Activated naive CD8-positive, alpha-beta T cell treated with anti-CD3 and anti-CD28 coated beads, Interleukin-2, amount 50 U/mL, for 16 hours (primary cell): ENCODE measurements around the gene RAD51B.

Experiments
- DNase-seq: peaks from one replicate; pipeline ENCODE4 v3.0.0-alpha.2; 2020; ENCODE audit warnings: low read depth, low spot score

RAD51B gene

DNA sequence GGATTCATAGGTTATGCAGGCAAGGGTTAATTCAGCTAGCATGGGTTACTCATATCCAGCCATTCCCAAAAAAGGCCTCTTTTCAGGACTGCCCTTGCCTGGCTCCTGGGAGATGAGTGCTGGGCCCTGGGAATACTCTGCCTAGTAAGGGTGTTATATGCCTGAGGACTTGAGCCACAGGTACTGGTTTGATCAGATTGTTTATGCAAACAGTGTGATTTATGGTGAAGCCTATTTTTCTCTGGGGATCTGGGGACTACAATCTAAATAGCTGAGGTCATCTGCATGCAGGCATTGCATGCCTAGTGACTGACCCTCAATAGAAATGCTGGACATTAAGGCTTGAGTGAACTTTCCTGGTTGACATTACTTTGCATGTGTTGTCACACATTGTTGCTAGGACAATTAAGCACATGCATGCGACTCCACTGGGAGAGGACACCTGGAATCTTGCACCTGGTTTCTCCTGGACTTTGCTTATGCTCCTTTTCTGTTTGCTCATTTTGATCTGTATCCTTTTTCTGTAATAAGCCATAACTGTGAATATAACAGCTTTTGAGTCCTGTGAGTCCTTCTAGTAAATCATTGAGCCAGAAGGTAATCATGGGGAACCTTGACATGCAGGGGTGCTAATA lies 73.0 kb downstream of the RAD51B start:
- no peak for DNase-seq

DNA sequence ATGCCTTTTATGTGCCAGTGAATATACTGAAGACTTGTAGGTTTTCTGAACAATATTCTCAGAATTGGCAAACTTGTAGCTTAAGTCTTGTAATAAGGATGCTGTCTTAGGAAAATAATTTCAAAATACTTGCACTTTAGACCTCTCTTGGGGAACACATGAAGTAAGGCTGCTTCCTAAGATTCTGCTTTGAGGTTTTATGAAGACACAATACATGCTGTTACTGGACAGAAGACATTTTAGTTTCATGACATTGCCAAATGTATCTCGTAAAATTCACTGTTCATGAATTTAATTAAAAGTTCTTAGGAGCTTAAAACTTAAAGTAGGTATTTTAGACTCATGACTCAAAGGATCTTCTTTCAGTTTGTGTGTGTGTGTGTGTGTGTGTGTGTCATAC lies 80.7 kb downstream of the RAD51B start:
- no peak for DNase-seq

- DNase-seq, result no peak
These were observed 88.6 kb downstream of the RAD51B start for GRCh38 chr14:67908052-67908754.

GRCh38 chr14:67911562-67911961 lies 92.0 kb downstream of the RAD51B start:
- no peak for DNase-seq

- DNase-seq, result no peak
These were observed 96.9 kb downstream of the RAD51B start for GRCh38 chr14:67916430-67916829.

DNA sequence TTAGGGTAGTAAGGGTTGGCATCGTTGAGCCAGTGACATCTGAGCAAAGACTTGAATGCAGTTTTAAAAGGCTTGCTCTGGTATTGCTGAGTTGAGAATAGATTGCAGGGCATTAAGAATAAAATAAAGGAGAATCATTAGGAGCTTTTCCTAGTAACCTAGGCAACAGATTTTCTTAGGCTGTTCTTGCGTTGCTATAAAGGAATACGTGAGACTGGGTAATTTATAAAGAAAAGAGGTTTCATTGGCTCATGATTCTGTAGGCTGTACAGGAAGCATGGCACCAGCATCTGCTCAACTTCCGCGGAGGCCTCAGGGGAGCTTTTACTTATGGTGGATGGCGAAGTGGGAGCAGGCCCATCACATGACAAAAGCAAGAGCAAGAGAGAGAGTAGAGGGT lies 97.4 kb downstream of the RAD51B start:
- DNase-seq, result no peak

- no peak for DNase-seq
These were observed 99.3 kb downstream of the RAD51B start for GRCh38 chr14:67918838-67919237.

DNA sequence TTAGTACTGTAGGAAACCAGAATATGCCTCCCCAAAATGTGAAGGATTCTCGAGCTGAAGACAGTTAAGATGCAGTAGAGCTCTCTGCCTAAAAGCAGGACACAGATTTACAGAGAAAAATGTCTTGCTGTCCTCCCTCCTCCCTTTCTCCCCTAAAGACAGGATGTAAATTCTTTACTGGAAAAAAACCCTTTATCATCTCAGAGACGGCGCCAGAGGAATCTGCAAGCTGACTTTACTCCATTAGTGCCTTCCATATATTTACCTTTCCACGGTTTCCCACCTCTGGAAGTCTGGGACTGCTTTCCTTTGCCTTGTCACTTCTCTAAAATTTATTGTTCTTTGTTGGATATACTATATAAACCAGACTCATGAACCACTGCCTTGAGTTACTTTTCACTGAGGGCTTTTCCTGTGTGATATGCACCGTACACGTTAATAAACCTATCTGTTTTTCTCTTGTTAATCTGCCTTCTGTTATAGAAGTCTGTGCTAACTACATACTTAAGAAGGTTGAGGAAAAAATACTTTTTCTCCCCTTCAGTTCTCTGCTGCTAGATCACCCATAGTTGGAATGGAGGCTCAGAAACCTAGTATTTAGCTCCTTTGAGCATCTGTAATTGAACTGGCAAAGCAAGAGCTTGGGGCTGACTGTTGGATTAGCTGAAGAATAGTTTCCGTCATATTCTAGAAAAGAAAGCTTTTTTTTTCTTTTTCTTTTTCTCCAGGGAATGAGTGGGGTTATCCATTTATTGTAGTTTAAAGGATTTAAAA lies 99.9 kb downstream of the RAD51B start:
- no peak for DNase-seq

- no peak for DNase-seq
These were observed 107.2 kb downstream of the RAD51B start for GRCh38 chr14:67926821-67927220.

- DNase-seq, result no peak
These were observed 107.7 kb downstream of the RAD51B start for GRCh38 chr14:67927244-67927643.

- no peak for DNase-seq
These were observed 108.8 kb downstream of the RAD51B start for GRCh38 chr14:67928375-67928774.

GRCh38 chr14:67932708-67933246 lies 113.2 kb downstream of the RAD51B start:
- DNase-seq, result no peak

- no peak for DNase-seq
These were observed 113.7 kb downstream of the RAD51B start for GRCh38 chr14:67933266-67933665.

GRCh38 chr14:67934087-67934486 lies 114.5 kb downstream of the RAD51B start:
- DNase-seq, result no peak

- no peak for DNase-seq
These were observed 115.3 kb downstream of the RAD51B start for GRCh38 chr14:67934862-67935261.

- DNase-seq, result no peak
These were observed 115.8 kb downstream of the RAD51B start for GRCh38 chr14:67935371-67935770.

- DNase-seq, result no peak
These were observed 118.5 kb downstream of the RAD51B start for GRCh38 chr14:67938071-67938470.

DNA sequence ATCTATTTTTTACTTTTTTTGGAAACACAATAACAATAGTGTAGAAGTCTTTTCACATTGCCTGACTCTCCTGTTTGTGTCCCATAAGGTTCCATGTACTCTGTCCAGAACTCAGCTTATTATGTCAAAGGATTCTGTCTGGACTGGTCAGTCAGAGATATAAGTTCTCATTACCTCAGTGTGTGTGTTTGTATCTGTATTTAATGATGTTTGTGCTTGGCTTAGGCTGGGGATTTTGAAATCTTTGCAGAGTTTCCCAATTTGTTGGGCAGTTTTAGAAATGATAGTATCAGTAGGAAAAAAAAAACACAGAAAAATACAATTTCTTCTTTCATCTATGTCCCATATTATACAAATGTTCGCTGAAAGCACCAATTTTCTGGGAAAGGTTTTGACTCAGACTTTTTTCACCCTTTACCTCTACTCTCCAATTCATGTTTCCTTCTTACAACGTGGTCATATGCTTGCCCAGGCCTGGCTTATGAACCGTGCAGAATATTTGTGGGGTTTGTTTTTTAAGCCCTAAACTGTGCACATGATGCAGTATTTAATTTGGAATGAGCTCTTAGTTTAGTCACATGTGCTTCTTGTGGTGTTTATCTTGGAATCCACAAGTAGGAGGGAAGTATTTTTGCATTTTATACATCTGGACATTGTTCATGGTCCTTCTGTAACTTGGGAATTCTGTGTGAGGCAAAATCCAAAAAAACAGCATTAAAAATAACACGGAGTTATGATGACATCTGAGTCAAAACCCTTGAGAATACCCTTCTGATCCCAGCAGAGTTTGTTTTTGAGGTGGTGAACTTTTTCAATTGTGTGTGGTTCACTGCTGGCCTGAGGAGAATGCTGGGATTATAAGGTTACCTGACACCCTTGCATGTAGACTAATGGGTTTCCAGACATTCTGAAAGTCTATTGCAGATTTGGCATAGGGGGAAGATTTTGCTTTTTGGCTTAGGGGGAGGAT lies 121.2 kb downstream of the RAD51B start:
- DNase-seq, result no peak

- DNase-seq, result no peak
These were observed 122.0 kb downstream of the RAD51B start for GRCh38 chr14:67941456-67942018.

DNA sequence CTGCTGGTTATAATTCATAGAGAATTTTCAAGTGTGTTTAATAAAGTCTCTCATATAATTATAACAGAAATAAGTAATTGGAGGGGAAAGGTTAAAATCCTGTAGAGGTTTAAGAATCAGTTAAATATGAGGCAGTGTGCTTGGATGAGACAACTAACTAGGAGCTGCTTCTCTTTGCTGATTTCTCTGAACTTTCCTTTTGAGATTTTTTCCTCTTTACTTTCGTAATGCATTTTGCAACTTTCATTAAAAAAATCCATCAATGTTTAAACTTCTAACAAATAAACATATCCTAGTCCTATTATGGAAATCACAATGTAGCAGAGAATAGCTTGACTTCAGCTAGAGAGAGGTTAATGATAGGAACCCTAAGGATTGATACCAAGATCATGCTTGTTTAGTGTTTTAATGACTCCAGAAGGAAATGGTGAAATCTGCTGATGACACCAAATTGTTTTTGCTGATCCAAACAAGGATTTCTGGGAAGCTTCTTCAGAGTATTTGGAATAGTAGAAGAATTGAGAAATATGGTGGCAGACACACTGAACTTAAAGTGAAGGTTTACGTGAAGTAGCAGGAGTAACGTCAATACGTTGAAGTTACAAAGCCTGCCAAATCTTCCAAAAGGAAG lies 122.6 kb downstream of the RAD51B start:
- no peak for DNase-seq
